Measurements from ENCODE around the gene WWOX.

GRCh38 chr16:78773706-78774105 lies 674.3 kb downstream of the WWOX start:
- TF ChIP-seq CTCF (IDR thresholded peaks at IDR 0.05): no peak
- no peak for TF ChIP-seq POLR2AphosphoS5 (IDR thresholded peaks at IDR 0.05)
- no peak for TF ChIP-seq POLR2A (IDR thresholded peaks at IDR 0.05)

Data from gastroesophageal sphincter (tissue), 3 donors.